HG03432 (cell line): ENCODE results near the gene LBHD2.

Experiments
- ATAC-seq: cut with Tn5 transposase; IDR thresholded peaks from one replicate; pipeline ENCODE4 v1.9.1; 2021; ENCODE audit warnings: mild to moderate bottlenecking, moderate library complexity; ENCODE audit not compliant: unreplicated experiment

Gene LBHD2

DNA sequence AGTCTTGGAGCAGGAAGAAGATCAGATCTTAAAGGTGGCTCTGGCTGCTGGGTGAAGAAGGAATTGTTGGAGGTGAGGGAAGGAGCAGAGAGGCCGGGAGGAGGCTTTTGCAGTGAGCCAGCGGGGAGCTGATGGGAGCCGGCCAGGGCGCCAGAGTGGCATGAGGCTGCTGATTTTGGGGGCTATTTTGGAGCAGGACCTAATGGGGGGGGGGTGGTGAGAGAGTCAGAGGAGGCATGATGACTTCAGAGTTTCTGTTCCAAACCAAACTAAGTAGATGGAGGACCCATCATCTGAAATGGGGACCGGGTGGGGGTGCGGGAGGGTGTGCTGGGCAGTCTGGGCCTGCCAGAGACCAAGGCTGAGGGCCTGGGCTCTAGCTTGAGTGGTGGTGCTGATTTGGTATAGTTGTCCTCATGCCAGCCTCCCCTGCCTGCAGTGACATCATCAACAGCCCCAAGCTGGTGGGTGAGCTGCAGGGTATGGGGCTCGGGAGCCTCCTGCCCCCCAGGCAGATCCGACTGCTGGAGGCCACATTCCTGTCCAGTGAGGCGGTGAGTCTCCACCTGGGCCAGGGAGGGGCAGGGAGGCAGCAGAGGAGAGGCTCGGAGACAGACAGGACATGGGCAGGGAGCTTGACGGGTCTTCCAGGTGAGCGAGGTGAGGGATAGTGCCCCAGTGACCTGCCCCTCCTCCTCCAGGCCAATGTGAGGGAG, 45.4 kb downstream of the LBHD2 start:
- ATAC-seq = no peak

- no peak for ATAC-seq
Measured at GRCh38 chr14:103130017-103130764, 46.2 kb downstream of the LBHD2 start.

- no peak for ATAC-seq
Measured at GRCh38 chr14:103130965-103131364, 47.0 kb downstream of the LBHD2 start.

- ATAC-seq = no peak
Measured at GRCh38 chr14:103131580-103131979, 47.6 kb downstream of the LBHD2 start.

DNA sequence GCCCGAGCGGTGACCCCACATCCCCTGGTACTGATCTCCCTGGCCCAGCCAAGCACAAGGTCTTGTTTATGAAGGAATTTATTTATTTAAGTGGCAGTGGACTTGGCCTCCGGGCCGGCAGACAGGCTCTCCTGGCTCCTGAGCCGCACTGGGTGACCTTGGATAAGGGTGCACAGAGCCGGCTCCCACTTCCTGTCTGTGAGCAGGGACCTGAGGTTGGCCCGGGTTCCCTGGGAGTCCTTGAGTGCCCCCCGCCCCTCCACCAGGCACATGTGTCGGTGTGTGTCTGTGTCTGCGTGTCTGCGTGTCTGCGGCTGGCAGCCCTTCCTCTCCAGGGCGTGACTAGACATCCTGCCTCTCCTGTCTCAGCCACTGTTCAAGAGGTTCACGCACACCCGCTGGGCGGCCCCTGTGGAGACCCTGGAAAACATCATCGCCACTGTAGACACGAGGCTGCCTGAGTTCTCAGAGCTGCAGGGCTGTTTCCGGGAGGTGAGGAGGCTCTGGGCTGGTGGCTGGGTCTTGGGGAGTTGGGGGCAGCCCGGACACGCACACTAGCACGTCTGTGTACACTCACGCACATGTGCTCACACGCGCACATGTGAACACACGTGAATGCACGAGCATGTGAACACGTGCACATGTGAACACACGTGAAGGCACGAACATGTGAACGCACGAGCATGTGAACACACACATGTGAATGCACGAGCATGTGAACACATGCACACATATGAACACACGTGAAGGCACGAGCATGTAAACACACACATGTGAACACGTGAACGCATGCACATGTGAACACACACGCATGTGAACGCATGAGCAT, 48.6 kb downstream of the LBHD2 start:
- ATAC-seq = no peak

GRCh38 chr14:103133210-103134140, 49.5 kb downstream of the LBHD2 start:
- ATAC-seq = no peak

- ATAC-seq = no peak
Measured at GRCh38 chr14:103134405-103134804, 50.4 kb downstream of the LBHD2 start.

DNA sequence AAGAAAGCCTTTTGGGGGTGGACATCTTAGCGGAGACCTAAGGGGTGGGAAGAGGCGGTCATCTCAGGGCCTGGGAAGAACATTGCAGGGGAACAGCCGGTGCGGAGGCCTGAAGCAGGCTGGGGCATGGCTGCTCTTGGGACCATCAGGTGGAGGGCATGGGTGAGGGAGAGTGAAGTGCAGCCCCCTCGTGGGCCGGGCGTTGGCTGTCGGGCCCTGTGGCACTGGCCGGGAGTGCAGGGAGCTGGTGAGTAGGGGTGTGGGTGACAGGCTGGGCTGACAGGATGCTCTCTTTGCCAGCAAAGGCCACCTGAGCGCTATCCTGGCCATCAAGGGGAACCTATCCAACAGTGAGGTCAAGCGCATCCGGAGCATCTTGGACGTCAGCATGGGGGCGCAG, 50.9 kb downstream of the LBHD2 start:
- ATAC-seq = no peak

DNA sequence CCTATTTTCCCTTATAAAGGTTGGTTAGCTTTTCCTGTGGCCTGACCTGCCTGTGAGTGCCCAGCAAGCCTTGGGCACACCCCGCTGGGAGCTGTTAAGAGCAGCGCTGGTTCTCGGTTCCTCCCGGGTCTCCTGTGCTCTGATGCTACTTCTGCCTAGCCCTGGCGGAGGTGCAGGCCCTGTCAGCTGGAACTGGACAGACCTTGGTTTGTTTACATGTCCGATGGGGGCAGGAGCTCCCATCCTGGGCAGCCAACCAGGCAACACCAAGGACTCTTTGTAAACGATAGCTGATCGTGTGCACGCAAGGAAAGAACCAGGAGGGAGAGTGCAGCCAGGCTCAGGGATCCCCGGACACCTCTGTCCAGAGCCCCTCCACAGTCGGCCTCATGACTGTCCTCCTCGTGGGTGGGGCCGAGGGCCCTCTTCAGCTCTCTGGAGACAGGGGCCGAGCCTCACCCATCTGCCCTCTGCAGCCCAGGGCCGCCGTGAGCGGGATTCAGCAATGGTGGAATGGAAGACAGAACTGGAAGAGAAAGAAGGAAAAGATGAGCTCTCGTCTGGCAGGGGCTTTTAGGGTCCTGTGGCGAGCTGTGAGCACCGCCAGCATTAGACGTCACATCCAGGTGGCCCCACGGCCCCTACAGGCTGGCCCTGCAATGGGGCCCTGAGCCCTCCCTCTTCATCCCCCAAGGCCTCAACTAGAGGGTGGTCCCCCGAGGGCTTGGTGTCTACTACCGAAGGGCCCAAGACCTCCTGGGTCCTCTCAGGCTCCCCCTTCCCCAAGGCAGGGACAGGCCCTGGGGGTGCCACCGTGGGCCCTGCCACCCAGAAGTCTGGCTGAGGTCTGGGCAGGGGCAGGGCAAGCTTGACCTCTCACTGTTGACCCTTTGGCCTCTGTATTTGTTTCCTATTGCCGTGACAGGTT, 51.6 kb downstream of the LBHD2 start:
- ATAC-seq = no peak

- no peak for ATAC-seq
Measured at GRCh38 chr14:103136388-103137271, 52.6 kb downstream of the LBHD2 start.

- ATAC-seq = no peak
Measured at GRCh38 chr14:103137689-103138300, 53.8 kb downstream of the LBHD2 start.

DNA sequence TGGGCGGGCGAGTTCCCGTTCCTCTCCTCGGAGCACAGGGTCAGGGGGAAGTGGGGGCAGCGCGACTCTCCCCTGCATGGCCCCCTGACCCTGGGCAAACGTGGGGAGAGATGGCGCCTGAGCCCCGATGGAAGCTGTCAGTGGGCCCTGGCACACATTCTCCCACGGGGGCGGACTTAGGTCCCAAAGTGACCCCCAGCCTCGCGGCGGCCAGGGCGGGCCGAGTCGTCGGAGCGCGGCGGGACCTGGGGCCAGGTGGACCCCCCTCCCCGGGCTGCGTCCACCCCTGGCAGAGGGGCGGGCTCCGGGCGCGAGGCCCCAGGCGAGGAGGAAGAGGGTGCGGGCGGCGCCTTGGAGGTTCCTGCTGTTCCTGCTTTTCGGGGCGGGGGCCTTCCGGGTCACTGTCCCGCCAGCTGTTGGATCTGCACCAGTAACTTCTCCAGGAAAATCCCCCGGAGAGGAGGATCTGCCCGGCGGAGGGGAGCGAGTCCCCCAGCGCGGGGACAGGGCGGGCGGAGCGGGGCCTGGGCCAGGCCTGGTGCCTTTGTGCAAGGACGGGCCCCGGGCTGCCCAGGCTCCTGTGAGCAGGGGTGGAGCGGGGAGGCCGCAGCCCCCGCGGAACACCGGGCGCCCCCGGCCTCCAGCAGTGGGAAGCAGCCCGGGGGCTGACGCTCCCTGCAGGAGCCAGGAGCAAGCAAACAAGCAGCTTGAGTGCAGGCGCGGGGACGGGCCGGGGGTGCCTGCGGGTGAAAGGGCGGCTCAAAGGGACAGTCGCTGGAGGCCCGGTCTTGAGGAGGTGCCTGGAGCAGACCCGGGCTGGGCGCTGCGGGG, 54.5 kb downstream of the LBHD2 start:
- ATAC-seq = no peak

DNA sequence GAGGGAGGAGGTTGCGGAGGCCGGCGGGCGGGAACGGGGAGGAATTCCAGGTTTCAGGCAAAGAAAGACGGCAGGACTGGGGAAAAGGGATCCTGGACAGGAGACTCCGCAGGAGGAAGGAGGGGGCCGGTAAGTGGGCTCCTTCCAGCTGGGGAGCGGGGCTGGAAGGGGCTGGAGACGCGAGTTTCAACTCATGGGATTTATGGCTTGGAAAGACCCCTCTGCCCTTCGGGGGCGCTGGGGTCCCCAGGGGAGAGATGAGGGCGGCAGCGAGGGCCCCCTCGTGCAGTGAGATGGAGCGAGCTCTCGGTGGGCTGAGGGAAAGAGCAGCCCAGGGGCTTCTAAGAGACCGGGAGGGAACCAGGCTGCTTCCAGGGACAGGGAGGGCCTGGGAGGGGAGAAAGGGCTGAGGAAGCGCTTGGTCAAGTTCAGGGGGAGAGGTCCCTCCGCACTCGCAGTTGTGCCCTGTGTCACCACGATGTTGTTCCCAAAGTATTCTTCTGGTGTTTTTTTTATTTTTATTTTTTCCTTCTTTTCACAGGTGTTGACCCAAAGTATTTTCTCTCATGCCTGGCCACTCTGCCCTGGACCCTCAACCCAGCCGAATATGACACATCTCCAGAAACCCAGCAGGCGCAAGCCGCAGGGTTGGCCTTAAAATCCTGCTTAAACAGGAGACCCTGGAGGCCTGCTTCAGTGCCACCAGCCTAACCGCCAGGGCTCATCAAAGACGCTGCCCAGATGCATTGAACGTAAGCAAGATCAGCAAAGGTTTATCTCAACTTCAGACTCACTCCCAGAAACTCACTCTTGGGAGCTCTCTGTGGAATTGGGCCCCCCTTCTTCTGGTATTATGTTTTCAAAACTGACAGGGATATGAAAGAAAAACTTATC, 55.4 kb downstream of the LBHD2 start:
- ATAC-seq = no peak
